H1 (cell line): ENCODE results near the gene HSPBP1. TPM values are rescaled to one million over a fixed set of nuclear protein-coding genes. Genes with fewer than 3 reads are reported as not detected.

Experiments
- ASH2L ChIP-seq: fragments of 200-600, 300-600 bp; sonication (generic); IDR thresholded peaks from one replicate; pipeline ENCODE4 v1.7.1; 2017; ENCODE audit warnings: low read length
- polyA plus RNA-seq, 7 experiments: library from polyadenylated mRNA; depleted of rRNA in 3 of 7; stranded (reverse) in 5 of 7; unstranded in 2 of 7; fragments of >200 nt in 5 of 7; fragments of 200-250 nt in 2 of 7; gene quantifications; 1 replicate in 5 of 7; 2 replicates in 1 of 7; 4 replicates in 1 of 7; pipeline versions ENCODE4 v1.2.1 to v1.2.3, GENCODE V29; 2011 to 2013; ENCODE audit warnings: missing spikeins in 2 of 7, mixed read lengths in 2 of 7
- total RNA-seq: library from RNA; stranded (reverse); fragmentation: NEBNext Ultra II Directional; extraction: Animal tissue kit (Norgen Biotek cat#: 25700); gene quantifications from 2 replicates; pipeline ENCODE4 v1.2.1, GENCODE V29; 2021
- TF ChIP-seq, protein P1 (sequence below): fragments of 300-600 bp; sonication (generic); IDR thresholded peaks from 2 replicates; pipeline ENCODE4 v1.7.1; 2012; ENCODE audit warnings: low read length, moderate library complexity, mild to moderate bottlenecking, inconsistent platforms; ENCODE audit not compliant: insufficient replicate concordance

Gene HSPBP1
- total and polyA plus RNA-seq, 2 of the 8 experiments (the other 6 are each of a cell fraction or from before 2014, with no cell fraction given): 63.4 to 100 TPM

GRCh38 chr19:55266840-55267239 is 13.1 kb downstream of the HSPBP1 start (continued):
- TF ChIP-seq, protein P1, sequence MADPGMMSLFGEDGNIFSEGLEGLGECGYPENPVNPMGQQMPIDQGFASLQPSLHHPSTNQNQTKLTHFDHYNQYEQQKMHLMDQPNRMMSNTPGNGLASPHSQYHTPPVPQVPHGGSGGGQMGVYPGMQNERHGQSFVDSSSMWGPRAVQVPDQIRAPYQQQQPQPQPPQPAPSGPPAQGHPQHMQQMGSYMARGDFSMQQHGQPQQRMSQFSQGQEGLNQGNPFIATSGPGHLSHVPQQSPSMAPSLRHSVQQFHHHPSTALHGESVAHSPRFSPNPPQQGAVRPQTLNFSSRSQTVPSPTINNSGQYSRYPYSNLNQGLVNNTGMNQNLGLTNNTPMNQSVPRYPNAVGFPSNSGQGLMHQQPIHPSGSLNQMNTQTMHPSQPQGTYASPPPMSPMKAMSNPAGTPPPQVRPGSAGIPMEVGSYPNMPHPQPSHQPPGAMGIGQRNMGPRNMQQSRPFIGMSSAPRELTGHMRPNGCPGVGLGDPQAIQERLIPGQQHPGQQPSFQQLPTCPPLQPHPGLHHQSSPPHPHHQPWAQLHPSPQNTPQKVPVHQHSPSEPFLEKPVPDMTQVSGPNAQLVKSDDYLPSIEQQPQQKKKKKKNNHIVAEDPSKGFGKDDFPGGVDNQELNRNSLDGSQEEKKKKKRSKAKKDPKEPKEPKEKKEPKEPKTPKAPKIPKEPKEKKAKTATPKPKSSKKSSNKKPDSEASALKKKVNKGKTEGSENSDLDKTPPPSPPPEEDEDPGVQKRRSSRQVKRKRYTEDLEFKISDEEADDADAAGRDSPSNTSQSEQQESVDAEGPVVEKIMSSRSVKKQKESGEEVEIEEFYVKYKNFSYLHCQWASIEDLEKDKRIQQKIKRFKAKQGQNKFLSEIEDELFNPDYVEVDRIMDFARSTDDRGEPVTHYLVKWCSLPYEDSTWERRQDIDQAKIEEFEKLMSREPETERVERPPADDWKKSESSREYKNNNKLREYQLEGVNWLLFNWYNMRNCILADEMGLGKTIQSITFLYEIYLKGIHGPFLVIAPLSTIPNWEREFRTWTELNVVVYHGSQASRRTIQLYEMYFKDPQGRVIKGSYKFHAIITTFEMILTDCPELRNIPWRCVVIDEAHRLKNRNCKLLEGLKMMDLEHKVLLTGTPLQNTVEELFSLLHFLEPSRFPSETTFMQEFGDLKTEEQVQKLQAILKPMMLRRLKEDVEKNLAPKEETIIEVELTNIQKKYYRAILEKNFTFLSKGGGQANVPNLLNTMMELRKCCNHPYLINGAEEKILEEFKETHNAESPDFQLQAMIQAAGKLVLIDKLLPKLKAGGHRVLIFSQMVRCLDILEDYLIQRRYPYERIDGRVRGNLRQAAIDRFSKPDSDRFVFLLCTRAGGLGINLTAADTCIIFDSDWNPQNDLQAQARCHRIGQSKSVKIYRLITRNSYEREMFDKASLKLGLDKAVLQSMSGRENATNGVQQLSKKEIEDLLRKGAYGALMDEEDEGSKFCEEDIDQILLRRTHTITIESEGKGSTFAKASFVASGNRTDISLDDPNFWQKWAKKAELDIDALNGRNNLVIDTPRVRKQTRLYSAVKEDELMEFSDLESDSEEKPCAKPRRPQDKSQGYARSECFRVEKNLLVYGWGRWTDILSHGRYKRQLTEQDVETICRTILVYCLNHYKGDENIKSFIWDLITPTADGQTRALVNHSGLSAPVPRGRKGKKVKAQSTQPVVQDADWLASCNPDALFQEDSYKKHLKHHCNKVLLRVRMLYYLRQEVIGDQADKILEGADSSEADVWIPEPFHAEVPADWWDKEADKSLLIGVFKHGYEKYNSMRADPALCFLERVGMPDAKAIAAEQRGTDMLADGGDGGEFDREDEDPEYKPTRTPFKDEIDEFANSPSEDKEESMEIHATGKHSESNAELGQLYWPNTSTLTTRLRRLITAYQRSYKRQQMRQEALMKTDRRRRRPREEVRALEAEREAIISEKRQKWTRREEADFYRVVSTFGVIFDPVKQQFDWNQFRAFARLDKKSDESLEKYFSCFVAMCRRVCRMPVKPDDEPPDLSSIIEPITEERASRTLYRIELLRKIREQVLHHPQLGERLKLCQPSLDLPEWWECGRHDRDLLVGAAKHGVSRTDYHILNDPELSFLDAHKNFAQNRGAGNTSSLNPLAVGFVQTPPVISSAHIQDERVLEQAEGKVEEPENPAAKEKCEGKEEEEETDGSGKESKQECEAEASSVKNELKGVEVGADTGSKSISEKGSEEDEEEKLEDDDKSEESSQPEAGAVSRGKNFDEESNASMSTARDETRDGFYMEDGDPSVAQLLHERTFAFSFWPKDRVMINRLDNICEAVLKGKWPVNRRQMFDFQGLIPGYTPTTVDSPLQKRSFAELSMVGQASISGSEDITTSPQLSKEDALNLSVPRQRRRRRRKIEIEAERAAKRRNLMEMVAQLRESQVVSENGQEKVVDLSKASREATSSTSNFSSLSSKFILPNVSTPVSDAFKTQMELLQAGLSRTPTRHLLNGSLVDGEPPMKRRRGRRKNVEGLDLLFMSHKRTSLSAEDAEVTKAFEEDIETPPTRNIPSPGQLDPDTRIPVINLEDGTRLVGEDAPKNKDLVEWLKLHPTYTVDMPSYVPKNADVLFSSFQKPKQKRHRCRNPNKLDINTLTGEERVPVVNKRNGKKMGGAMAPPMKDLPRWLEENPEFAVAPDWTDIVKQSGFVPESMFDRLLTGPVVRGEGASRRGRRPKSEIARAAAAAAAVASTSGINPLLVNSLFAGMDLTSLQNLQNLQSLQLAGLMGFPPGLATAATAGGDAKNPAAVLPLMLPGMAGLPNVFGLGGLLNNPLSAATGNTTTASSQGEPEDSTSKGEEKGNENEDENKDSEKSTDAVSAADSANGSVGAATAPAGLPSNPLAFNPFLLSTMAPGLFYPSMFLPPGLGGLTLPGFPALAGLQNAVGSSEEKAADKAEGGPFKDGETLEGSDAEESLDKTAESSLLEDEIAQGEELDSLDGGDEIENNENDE: no peak
- TF ChIP-seq ASH2L: no peak
